Measurements from ENCODE around the gene HAGH.
"Not testable (repeated sequence)": the region's sequence is repeated elsewhere in the genome, so short reads cannot be mapped to it uniquely, and the experiment has no call there.

HAGH gene

DNA sequence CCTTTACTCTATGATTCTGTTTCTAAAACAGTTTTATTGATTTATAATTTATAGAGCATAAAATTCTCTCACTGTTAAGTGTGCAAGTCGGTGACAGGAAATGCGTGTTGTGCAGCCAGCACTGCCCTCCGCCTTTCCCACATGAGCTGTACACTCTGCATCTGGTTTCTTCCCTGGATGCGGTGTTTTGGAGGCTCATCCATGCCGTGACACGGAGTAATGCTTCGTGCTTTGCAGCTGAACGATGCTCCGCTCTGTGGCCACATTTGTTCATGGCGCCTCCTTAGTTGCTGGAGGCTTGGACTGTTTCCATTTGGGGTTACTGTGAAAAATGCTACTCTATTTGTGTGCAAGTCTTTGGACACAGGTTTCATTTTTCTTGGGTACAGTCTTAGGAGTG, 25.9 kb downstream of the HAGH start:
- no peak for DNase-seq
- H3K4me2 ChIP-seq (ENCODE audit: insufficient read depth, low read length) = no peak overlapping the region
- H3K36me3 ChIP-seq (ENCODE audit: insufficient read depth, low read length) = no peaks in the 10 kb centered on the region
- H3K27me3 ChIP-seq (ENCODE audit: insufficient read depth, low read length, poor library complexity) = no peaks in the 10 kb centered on the region
- H3K79me2 ChIP-seq (ENCODE audit: insufficient read depth, low read length) = no peaks in the 10 kb centered on the region
- H2AFZ ChIP-seq (ENCODE audit: low read depth, low read length) = no peak overlapping the region
- no peak overlapping the region for H3K9ac ChIP-seq (ENCODE audit: low read depth, low read length)
- H3K4me1 ChIP-seq (ENCODE audit: insufficient read depth, low read length) = no peaks in the 10 kb centered on the region
- peaks cover 7% of the 10 kb centered on the region for H3K9me3 ChIP-seq (ENCODE audit: insufficient read depth, low read length, severe bottlenecking)
- no peaks in the 10 kb centered on the region for H4K20me1 ChIP-seq (ENCODE audit: insufficient read depth, low read length)
- TF ChIP-seq CTCF (IDR thresholded peaks at IDR 0.05; ENCODE audit: borderline replicate concordance, extremely low read depth, low read length, poor library complexity, severe bottlenecking) (no peak), EZH2 (IDR thresholded peaks at IDR 0.05; ENCODE audit: borderline replicate concordance, low read depth, low read length, severe bottlenecking) (no peak)
- H3K4me3 ChIP-seq (ENCODE audit: low read depth in 1 of 2, low read length in 2 of 2) = no peak overlapping the region
- no peak for ATAC-seq (ENCODE audit: insufficient read depth, low read depth)
- no peak overlapping the region for H3K27ac ChIP-seq (ENCODE audit: low read length)

DNA sequence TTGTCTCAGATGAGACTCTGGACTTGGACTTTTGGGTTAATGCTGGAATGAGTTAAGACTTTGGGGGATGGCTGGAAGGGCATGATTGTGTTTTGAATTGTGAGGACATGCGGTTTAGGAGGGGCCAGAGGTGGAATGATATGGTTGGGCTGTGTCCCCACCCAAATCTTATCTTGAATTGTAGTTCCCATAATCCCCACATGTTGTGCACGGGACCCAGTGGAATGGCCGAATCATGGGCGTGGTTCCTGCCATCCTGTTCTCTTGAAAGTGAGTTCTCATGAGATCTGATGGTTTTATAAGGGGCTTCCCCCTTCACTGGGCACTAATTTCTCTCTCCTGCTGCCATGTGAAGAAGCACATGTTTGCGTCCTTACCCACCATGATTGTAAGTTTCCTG, 27.4 kb downstream of the HAGH start:
- not testable (repeated sequence) for H3K4me2 ChIP-seq (ENCODE audit: insufficient read depth, low read length); H2AFZ ChIP-seq (ENCODE audit: low read depth, low read length); H3K9ac ChIP-seq (ENCODE audit: low read depth, low read length); H3K27ac ChIP-seq (ENCODE audit: low read length); H3K4me3 ChIP-seq (ENCODE audit: low read depth in 1 of 2, low read length in 2 of 2); H3K36me3 ChIP-seq (ENCODE audit: insufficient read depth, low read length); H3K79me2 ChIP-seq (ENCODE audit: insufficient read depth, low read length); ATAC-seq (ENCODE audit: insufficient read depth, low read depth); H3K9me3 ChIP-seq (ENCODE audit: insufficient read depth, low read length, severe bottlenecking); H3K4me1 ChIP-seq (ENCODE audit: insufficient read depth, low read length); H4K20me1 ChIP-seq (ENCODE audit: insufficient read depth, low read length); H3K27me3 ChIP-seq (ENCODE audit: insufficient read depth, low read length, poor library complexity); DNase-seq

- Histone ChIP-seq H3K4me2 (ENCODE audit: insufficient read depth, low read length) (no peak overlapping the region), H3K79me2 (ENCODE audit: insufficient read depth, low read length) (no peaks in the 10 kb centered on the region), H3K27ac (ENCODE audit: low read length) (no peak overlapping the region), H3K36me3 (ENCODE audit: insufficient read depth, low read length) (peaks cover 13% of the 10 kb centered on the region; the same call in 1 of the 2 replicates), H2AFZ (ENCODE audit: low read depth, low read length) (no peak overlapping the region), H4K20me1 (ENCODE audit: insufficient read depth, low read length) (peaks cover 15% of the 10 kb centered on the region; the same call in 1 of the 2 replicates), H3K9ac (ENCODE audit: low read depth, low read length) (no peak overlapping the region), H3K4me1 (ENCODE audit: insufficient read depth, low read length) (no peaks in the 10 kb centered on the region), H3K27me3 (ENCODE audit: insufficient read depth, low read length, poor library complexity) (no peaks in the 10 kb centered on the region), H3K4me3 (ENCODE audit: low read depth in 1 of 2, low read length in 2 of 2) (no peak overlapping the region), H3K9me3 (ENCODE audit: insufficient read depth, low read length, severe bottlenecking) (peaks cover 7% of the 10 kb centered on the region)
- ATAC-seq (ENCODE audit: insufficient read depth, low read depth) (no peak), DNase-seq (no peak)
- TF ChIP-seq EZH2 (IDR thresholded peaks at IDR 0.05; ENCODE audit: borderline replicate concordance, low read depth, low read length, severe bottlenecking) = no peak
- no peak for TF ChIP-seq CTCF (IDR thresholded peaks at IDR 0.05; ENCODE audit: borderline replicate concordance, extremely low read depth, low read length, poor library complexity, severe bottlenecking)
Observed at GRCh38 chr16:1794908-1795666, 31.5 kb downstream of the HAGH start.

- H3K9ac ChIP-seq (ENCODE audit: low read depth, low read length) = no peak overlapping the region
- no peak overlapping the region for H3K27ac ChIP-seq (ENCODE audit: low read length)
- no peak for DNase-seq
- H2AFZ ChIP-seq (ENCODE audit: low read depth, low read length) = no peak overlapping the region
- no peak overlapping the region for H3K4me2 ChIP-seq (ENCODE audit: insufficient read depth, low read length)
- H3K27me3 ChIP-seq (ENCODE audit: insufficient read depth, low read length, poor library complexity) = no peaks in the 10 kb centered on the region
- H3K9me3 ChIP-seq (ENCODE audit: insufficient read depth, low read length, severe bottlenecking) = peaks cover 7% of the 10 kb centered on the region
- no peaks in the 10 kb centered on the region for H3K79me2 ChIP-seq (ENCODE audit: insufficient read depth, low read length)
- H3K36me3 ChIP-seq (ENCODE audit: insufficient read depth, low read length) = peaks cover 20% of the 10 kb centered on the region
- H3K4me3 ChIP-seq (ENCODE audit: low read depth in 1 of 2, low read length in 2 of 2) = no peak overlapping the region
- H4K20me1 ChIP-seq (ENCODE audit: insufficient read depth, low read length) = peaks cover 22% of the 10 kb centered on the region; the same call in 1 of the 2 replicates
- 0 out of 3 replicates have a peak, but pooled peaks have one; percentile 18 for ATAC-seq (ENCODE audit: insufficient read depth, low read depth)
- TF ChIP-seq CTCF (IDR thresholded peaks at IDR 0.05; ENCODE audit: borderline replicate concordance, extremely low read depth, low read length, poor library complexity, severe bottlenecking) (no peak), EZH2 (IDR thresholded peaks at IDR 0.05; ENCODE audit: borderline replicate concordance, low read depth, low read length, severe bottlenecking) (no peak)
- no peaks in the 10 kb centered on the region for H3K4me1 ChIP-seq (ENCODE audit: insufficient read depth, low read length)
Observed at GRCh38 chr16:1794221-1794871, 32.3 kb downstream of the HAGH start.
